ENCODE measurements around the gene MAML1.
"Not testable (repeated sequence)": the region's sequence is repeated elsewhere in the genome, so short reads cannot be mapped to it uniquely, and the experiment has no call there.

Gene MAML1, protein sequence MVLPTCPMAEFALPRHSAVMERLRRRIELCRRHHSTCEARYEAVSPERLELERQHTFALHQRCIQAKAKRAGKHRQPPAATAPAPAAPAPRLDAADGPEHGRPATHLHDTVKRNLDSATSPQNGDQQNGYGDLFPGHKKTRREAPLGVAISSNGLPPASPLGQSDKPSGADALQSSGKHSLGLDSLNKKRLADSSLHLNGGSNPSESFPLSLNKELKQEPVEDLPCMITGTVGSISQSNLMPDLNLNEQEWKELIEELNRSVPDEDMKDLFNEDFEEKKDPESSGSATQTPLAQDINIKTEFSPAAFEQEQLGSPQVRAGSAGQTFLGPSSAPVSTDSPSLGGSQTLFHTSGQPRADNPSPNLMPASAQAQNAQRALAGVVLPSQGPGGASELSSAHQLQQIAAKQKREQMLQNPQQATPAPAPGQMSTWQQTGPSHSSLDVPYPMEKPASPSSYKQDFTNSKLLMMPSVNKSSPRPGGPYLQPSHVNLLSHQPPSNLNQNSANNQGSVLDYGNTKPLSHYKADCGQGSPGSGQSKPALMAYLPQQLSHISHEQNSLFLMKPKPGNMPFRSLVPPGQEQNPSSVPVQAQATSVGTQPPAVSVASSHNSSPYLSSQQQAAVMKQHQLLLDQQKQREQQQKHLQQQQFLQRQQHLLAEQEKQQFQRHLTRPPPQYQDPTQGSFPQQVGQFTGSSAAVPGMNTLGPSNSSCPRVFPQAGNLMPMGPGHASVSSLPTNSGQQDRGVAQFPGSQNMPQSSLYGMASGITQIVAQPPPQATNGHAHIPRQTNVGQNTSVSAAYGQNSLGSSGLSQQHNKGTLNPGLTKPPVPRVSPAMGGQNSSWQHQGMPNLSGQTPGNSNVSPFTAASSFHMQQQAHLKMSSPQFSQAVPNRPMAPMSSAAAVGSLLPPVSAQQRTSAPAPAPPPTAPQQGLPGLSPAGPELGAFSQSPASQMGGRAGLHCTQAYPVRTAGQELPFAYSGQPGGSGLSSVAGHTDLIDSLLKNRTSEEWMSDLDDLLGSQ

GRCh38 chr5:179732412-179732917, at the start of gene MAML1:
Gene MAML1 (plus strand): TSS chr5:179732822. CDS start chr5:179733113, 291 bp downstream.
- peak; percentile 99 to 100 for DNase-seq (ENCODE audit: low read depth in 2 of 2)

DNA sequence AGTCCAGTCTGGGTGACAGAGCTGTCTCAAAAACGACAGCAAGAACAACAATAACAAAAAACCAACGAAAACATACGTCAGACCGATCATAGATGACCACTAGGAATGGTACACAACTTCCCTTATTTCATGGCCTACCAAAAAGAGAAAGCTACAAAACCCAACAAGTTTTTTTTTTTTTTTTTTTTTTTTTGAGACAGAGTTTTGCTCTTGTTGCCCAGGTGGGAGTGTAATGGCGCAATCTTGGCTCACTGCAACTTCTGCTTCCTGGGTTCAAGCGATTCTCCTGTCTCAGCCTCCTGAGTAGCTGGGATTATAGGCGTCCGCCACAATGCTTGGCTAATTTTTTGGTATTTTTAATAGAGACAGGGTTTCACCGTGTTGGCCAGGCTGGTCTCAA, 43.4 kb upstream of the MAML1 start:
- DNase-seq (ENCODE audit: low read depth in 2 of 2) = not testable (repeated sequence)

GRCh38 chr5:179694561-179694960, 38.1 kb upstream of the MAML1 start:
- DNase-seq (ENCODE audit: low read depth in 2 of 2) = no peak

GRCh38 chr5:179696603-179697002, 36.0 kb upstream of the MAML1 start:
- DNase-seq (ENCODE audit: low read depth in 2 of 2) = no peak

- DNase-seq (ENCODE audit: low read depth in 2 of 2) = no peak
Measured at GRCh38 chr5:179697108-179697507, 35.5 kb upstream of the MAML1 start.

DNA sequence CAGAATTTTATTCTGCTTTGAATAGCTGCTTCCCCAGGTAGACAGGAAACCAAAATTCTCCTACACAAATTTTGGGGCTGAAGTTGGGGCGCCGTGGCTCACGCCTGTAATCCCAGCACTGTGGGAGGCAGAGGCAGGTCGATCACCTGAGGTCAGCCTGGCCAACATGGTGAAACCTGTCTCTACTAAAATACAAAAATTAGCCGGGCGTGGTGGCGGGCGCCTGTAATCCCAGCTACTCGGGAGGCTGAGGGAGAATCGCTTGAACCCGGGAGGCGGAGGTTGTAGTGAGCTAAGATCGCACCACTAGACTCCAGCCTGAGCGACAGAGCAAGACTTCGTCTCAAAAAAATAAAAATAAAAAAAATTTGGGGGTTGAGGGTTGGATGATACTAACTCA, 35.1 kb upstream of the MAML1 start:
- DNase-seq (ENCODE audit: low read depth in 2 of 2) = not testable (repeated sequence)

DNA sequence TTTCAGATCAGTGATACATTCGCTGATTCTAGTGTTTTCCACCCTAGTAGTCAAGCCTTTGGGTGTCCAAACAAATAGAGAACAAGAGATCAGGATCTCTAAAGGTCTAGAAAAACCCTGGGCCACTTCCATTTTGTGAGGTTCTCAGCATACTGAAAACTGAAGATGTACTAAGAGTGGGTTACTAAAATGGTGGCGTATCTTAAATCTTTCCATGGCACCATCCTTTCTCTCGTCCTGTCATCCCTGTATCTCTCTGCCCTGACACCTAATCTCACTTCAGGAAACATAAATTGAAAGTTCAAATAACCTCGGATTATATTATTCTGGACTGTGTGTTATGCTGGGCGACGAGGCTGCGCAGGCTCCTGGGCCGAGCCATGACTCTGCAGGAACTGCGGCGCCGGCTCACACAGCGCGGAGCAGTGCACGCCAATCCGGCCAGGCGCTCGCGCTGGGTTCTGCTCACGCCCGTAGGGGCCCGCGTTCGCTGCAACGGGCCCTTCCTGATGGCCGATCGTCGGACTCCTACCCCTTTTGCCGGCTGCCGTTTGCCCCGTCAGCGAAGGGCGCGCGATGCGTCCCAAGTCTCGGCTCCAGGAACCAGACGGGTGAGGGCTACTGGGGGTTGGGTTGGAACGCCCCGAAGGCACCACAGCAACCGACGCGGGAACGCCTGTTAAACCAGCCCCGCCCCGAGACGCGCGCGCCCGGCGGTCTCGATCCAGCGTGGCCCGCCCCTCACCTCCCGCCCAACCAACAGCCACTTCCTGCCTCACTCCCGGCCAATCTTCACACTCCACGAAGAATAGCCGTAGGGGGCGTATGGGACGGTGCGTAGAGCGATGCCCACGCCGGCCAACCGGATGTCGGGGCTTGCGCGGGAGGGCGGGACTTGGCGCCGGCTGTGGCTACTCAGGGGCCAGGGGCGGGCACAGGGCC, 34.4 kb upstream of the MAML1 start:
- DNase-seq (ENCODE audit: low read depth in 2 of 2) = peak; percentile 98 to 99

DNA sequence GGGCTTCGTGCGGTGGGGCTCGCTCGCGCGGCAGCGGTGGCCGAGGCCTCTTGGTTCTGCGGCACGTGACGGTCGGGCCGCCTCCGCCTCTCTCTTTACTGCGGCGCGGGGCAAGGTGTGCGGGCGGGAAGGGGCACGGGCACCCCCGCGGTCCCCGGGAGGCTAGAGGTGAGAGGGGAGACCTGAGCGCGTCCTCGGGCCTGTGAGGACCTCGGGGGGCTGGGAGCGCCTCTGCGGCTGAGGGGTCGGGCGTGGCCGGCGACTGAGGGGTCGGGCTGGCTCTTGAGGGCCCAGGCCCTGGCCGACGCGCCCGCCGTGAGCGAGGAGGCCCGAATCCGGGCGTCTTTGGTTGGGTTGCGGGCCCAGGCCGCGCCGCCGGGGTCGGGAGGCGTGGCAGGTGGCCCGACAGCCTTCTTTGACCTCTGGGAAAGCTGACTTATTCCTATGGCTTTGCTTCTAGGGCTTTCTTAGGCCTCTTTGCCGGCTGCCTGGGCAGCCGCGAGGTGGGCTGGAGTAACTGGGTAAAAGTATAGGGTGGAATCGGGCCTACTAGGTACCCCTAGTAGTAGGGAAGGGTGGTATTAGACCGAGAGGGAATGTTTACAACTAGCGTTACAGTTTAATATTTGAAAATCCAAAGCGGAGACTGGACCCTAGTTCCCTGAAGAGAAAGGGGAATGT, 33.5 kb upstream of the MAML1 start, which contains the start of gene CANX:
Gene CANX (plus strand): TSS at position 33 of the 681 bp plus-strand sequence. CDS start 6,715 bp downstream, outside the sequence.
- DNase-seq (ENCODE audit: low read depth in 2 of 2) = no peak

GRCh38 chr5:179699616-179700237, 32.9 kb upstream of the MAML1 start:
- no peak for DNase-seq (ENCODE audit: low read depth in 2 of 2)

GRCh38 chr5:179700401-179700918, 32.2 kb upstream of the MAML1 start:
- DNase-seq (ENCODE audit: low read depth in 2 of 2) = no peak

GRCh38 chr5:179716286-179716685, 16.3 kb upstream of the MAML1 start:
- DNase-seq (ENCODE audit: low read depth in 2 of 2) = no peak

- DNase-seq (ENCODE audit: low read depth in 2 of 2) = no peak
Measured at GRCh38 chr5:179720222-179720621, 12.4 kb upstream of the MAML1 start.

DNA sequence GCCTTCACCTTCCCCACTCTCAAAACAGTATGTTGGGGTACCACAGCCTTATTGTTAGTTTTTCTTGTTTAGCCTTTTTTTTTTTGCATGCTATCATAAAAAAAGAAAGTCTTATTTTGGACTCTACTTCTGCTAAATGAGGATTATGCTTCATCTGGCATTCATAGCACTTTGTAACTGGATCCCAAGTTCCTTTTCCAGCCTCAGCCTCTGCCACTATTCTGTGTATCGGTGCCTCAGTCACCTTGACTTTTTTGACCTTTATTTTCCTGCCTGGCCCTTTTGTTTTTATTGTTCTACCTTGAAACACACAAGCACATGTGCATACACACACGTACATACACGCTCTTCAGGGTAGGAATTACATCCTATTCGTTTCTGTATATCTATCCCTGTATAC, 8.5 kb upstream of the MAML1 start:
- DNase-seq (ENCODE audit: low read depth in 2 of 2) = no peak

- DNase-seq (ENCODE audit: low read depth in 2 of 2) = no peak
Measured at GRCh38 chr5:179727106-179727505, 5.5 kb upstream of the MAML1 start.

DNA sequence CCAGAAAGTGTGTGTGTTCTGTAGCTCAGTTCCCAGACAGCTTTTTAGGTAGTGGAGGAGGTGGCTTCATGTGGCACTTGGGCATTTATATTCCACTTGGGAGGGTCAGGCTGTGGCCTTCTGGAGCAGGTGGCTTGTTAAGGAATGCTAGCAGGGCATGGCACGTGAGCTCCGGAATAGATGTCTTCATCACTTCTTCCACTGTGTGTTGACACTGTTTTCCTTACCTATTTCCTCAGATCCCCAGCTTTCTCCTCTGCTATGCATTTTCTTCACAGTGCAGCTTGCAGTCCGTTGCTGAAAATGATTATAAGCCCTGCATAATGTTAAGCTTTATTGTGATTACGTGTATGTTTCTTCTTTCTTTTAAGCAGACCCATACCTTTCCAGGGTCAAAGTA, 3.3 kb upstream of the MAML1 start:
- DNase-seq (ENCODE audit: low read depth in 2 of 2) = no peak

GRCh38 chr5:179729727-179730126, 2.9 kb upstream of the MAML1 start:
- DNase-seq (ENCODE audit: low read depth in 2 of 2) = no peak

- DNase-seq (ENCODE audit: low read depth in 2 of 2) = no peak
Measured at GRCh38 chr5:179730356-179730755, 2.3 kb upstream of the MAML1 start.

DNA sequence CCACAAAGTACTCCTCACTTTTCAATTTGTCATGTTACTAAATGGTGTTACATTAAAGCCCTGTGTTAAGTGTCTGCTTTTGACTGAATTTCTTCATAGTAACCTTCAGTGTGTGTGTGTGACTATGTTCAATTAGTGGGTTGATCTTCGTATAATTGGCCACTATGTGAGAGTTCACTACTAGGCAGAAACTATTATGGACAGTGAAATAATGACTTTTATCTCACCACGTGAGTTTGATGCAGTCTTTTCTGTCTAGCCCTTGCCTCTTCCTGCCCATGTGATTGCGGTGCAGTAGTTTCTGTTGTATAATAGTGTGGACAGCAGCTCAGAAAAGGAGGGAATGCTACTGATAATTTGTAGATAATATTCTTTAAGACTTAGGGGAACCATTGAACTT, 1.8 kb upstream of the MAML1 start:
- no peak for DNase-seq (ENCODE audit: low read depth in 2 of 2)

DNA sequence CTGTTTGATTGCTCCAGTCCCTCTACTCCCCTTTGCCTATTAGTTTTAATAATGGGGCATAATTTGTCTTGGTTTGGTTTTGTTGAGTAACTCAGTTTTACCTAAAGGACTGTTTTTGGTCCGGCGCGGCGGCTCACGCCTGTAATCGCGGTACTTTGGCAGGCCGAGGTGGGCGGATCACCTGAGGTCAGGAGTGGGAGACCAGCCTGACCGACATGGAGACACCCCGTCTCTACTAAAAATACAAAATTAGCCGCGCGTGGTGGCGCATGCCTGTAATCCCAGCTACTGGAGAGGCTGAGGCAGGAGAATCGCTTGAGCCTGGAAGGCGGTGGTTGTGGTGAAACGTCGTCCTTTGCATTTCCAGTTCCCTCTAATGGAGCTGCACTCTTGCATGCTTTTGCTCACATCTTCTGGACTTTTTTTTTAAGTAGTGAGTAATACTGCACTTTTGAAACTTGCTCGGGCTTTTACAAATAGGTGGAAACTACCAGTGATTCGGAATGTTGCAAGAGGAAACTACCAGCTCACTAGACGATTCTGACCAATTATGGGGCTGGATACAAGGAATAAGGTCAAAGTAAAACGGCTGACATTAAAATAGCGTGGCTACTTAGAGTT, 721 bp upstream of the MAML1 start:
- peak; percentile 50 to 57 for DNase-seq (ENCODE audit: low read depth in 2 of 2)
